Lower lobe of right lung (tissue), 2 donors: ENCODE measurements around the gene NUP58. TPM values are rescaled to one million over a fixed set of nuclear protein-coding genes. Genes with fewer than 3 reads are reported as not detected.

Source experiments
- ATAC-seq, 2 donors: fragments of 200-7000 bp; cut with Tn5 transposase; one replicate each; pipeline ENCODE4 v1.9.1; 2020 to 2022; ENCODE audit warnings: mild to moderate bottlenecking in 2 of 2, moderate library complexity in 2 of 2
- DNase-seq: peaks from one replicate; pipeline ENCODE4 v3.0.0-alpha.2; 2020
- H3K27ac ChIP-seq: fragments of 200-600 bp; one replicate; pipeline ENCODE4 v1.8.0; 2022
- H3K27me3 ChIP-seq: fragments of 200-600 bp; one replicate; pipeline ENCODE4 v1.8.0; 2022; ENCODE audit warnings: low read depth
- H3K36me3 ChIP-seq: fragments of 200-600 bp; one replicate; pipeline ENCODE4 v1.8.0; 2022; ENCODE audit warnings: mild to moderate bottlenecking
- H3K4me1 ChIP-seq: fragments of 200-600 bp; one replicate; pipeline ENCODE4 v1.8.0; 2022
- H3K4me3 ChIP-seq: fragments of 200-600 bp; one replicate; pipeline ENCODE4 v1.8.0; 2022; ENCODE audit warnings: mild to moderate bottlenecking
- H3K9me3 ChIP-seq: fragments of 200-600 bp; one replicate; pipeline ENCODE4 v1.8.0; 2022
- CTCF ChIP-seq: fragments of 200-600 bp; IDR thresholded peaks from one replicate; pipeline ENCODE4 v1.8.0; 2022; ENCODE audit warnings: antibody characterized with exemption, mild to moderate bottlenecking
- intact Hi-C: fragments of 100-400 bp; cut with DNase I; formaldehyde crosslinking; loops from one replicate; pipeline ENCODE4 v1.11.0; 2022
- total RNA-seq: library from RNA; stranded (reverse); fragmentation: NEBNext Ultra II Directional; extraction: Animal tissue kit (Norgen Biotek cat#: 25700); gene quantifications from one replicate; pipeline ENCODE4 v1.2.1, GENCODE V29; 2021
- donor health status: DM: no; HTN: yes; CAD: no; lungs with severe emphysema.

The NUP58 gene
- total RNA-seq, 1 donor from 2014 or later: 57.7 TPM

- no peak overlapping the region for H3K4me3 ChIP-seq
- H3K27me3 ChIP-seq: peaks cover 62% of the 10 kb centered on the region
- H3K4me1 ChIP-seq: peaks cover 6% of the 10 kb centered on the region
- H3K9me3 ChIP-seq: no peaks in the 10 kb centered on the region
- no peak for TF ChIP-seq CTCF
- intact Hi-C loops: no loop called here
- DNase-seq (no peak), ATAC-seq (no peak)
- no peak overlapping the region for H3K27ac ChIP-seq
- H3K36me3 ChIP-seq: no peaks in the 10 kb centered on the region
Observed at GRCh38 chr13:25371158-25371874, 69.9 kb downstream of the NUP58 start.

DNA sequence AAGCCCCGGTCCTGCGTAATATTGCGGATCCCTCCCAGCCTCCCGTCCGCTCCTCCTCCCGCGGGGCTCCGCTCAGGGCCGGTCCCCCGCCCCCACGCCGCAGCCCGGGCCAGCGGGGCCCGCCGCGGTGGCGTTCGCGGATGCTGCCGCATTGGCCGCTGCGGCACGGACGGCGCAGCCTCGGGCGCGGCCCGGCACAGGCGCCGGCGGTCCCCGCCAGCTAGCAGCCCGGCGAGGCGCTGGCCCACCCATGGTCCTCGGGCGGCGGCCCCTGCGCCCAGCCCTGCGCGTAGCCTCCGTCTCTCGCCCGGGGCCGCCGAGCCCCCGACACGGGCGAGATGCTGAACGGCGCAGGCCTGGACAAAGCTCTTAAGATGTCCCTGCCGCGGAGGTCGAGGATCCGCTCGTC is 70.5 kb downstream of the NUP58 start, which contains the start of gene ATP8A2:
TSS of gene ATP8A2 (plus strand) at position 100 of the 409 bp plus-strand sequence. CDS start at position 339, 239 bp downstream.
- peak within 1 kb of the TSS; percentile 38 for H3K4me3 ChIP-seq
- DNase-seq (no peak), ATAC-seq (peak in 1 of 2 donors; percentile 28)
- H3K9me3 ChIP-seq: no peaks in the 10 kb centered on the region
- no peak within 1 kb of the TSS for H3K27ac ChIP-seq
- peaks cover 62% of the 10 kb centered on the region for H3K27me3 ChIP-seq
- no peak for TF ChIP-seq CTCF
- intact Hi-C loops: no loop called here
- H3K4me1 ChIP-seq: peaks cover 6% of the 10 kb centered on the region
- no peaks in the 10 kb centered on the region for H3K36me3 ChIP-seq

DNA sequence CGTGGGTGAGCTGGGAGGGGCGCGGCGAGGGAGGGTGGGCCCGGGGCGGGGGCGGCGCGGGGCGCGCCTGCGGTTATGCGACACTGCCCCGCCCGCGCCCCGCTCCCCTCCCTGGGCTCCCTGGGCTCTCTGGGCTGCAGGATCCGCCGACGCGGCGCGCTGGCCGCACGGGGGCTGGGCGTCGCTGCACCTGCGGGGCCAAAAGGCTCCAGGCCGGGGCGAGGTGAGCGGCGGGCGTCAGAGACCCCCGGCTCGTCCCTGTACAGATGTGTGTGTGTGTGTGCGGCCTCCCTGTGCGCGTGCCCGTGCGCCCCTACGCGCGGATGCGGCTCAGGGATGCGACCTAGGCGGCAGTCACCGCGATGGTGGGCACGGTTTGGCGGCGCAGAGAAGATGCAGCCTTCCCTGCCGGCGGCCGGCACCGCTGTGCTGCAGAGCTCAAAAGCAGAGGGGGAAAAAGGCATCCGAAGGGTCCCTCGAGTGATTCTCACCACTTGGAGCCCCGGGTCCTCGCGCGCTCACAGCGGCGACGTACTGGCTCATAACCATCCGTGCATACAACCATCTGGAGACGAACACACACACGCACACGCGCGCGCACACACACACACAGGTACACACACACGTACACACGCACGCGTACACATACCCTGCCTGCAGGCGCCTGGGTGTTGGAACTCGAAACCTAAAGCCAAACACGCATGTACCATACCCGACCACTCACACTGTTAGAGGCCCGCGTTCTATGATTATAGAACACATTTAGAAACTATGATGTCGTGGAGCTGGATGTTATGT is 71.1 kb downstream of the NUP58 start:
- no peak for DNase-seq
- intact Hi-C loops: no loop called here
- H3K4me1 ChIP-seq: peaks cover 6% of the 10 kb centered on the region

DNA sequence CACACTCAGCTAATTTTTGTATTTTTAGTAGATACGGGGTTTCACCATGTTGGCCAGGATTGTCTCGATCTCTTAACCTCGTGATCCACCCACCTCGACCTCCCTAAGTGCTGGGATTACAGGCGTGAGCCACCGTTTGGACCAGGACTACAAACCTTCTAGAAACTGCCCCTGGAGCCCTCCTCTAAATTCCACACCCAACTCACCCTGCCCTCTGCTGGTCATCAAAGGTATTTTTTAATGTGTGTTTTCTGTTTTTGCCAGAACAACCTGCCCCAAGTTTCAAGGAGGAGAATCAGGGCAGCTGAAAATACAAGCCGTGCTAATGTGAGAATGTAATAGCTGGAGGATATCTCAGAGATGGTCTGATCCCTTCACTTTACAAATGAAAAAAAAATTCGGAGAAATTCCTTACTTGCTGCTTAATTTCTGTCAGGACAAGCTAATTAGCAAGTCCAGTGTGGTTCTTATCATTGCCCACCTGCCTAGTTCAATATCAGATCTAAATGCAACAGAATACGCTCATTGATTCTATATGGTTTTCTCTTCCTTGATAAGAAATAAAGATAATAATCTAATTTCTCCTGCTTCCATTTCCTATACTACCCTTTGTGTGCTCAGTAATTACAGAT is 74.4 kb downstream of the NUP58 start:
- no peak for DNase-seq
- Histone ChIP-seq H3K9me3 (no peaks in the 10 kb centered on the region), H3K36me3 (no peaks in the 10 kb centered on the region), H3K4me1 (peaks cover 6% of the 10 kb centered on the region), H3K27me3 (peaks cover 41% of the 10 kb centered on the region), H3K27ac (no peak overlapping the region), H3K4me3 (no peak overlapping the region)
- TF ChIP-seq CTCF: peak; percentile 64
- intact Hi-C loops: no loop called here
- peak; percentile 62 to 63 for ATAC-seq

More for the DNA sequence above, 71.1 kb downstream of the NUP58 start:
- Histone ChIP-seq H3K4me3 (peak overlapping the region; percentile 38), H3K27me3 (peaks cover 62% of the 10 kb centered on the region), H3K36me3 (no peaks in the 10 kb centered on the region), H3K27ac (no peak overlapping the region), H3K9me3 (no peaks in the 10 kb centered on the region)
- TF ChIP-seq CTCF: no peak
- peak; percentile 4 to 21 for ATAC-seq

- H3K27ac ChIP-seq: no peak overlapping the region
- H3K36me3 ChIP-seq: no peaks in the 10 kb centered on the region
- intact Hi-C loops: no loop called here
- peaks cover 2% of the 10 kb centered on the region for H3K4me1 ChIP-seq
- no peaks in the 10 kb centered on the region for H3K9me3 ChIP-seq
- H3K4me3 ChIP-seq: no peak overlapping the region
- H3K27me3 ChIP-seq: peaks cover 40% of the 10 kb centered on the region
- DNase-seq: no peak
- TF ChIP-seq CTCF: no peak
- peak; percentile 64 to 71 for ATAC-seq
Observed at GRCh38 chr13:25377244-25377962, 76.0 kb downstream of the NUP58 start.
